WTC11 (cell line): ENCODE data around the gene FBXL7.

ENCODE experiments used
- GTF2I ChIP-seq: fragments of 250-450 bp; sonication (Bioruptor Pico); conservative IDR thresholded peaks from 2 replicates; pipeline ENCODE4 v1.4.0; 2021; ENCODE audit warnings: mild to moderate bottlenecking
- IRF2 ChIP-seq: sonication (generic); formaldehyde crosslinking; IDR thresholded peaks from 2 replicates; pipeline ENCODE4 v1.8.0; 2022; ENCODE audit warnings: low read depth, missing genetic modification reagents, borderline replicate concordance
- SP1 ChIP-seq: sonication (generic); formaldehyde crosslinking; conservative IDR thresholded peaks from 2 replicates; pipeline ENCODE4 v1.8.1; 2022; ENCODE audit warnings: missing genetic modification reagents
- TEAD1 ChIP-seq: sonication (generic); formaldehyde crosslinking; IDR thresholded peaks from 2 replicates; pipeline ENCODE4 v1.8.0; 2022; ENCODE audit warnings: mild to moderate bottlenecking, missing genetic modification reagents
- ZNF671 ChIP-seq: fragments of 250-450 bp; sonication (Bioruptor Pico); IDR thresholded peaks from 2 replicates; pipeline ENCODE4 v1.8.0; 2021; ENCODE audit warnings: mild to moderate bottlenecking
- TF ChIP-seq, protein P1 (sequence below): fragments of 200-600 bp; IDR thresholded peaks from 2 replicates; pipeline ENCODE4 v1.8.0; 2022; ENCODE audit warnings: antibody characterized with exemption

DNA sequence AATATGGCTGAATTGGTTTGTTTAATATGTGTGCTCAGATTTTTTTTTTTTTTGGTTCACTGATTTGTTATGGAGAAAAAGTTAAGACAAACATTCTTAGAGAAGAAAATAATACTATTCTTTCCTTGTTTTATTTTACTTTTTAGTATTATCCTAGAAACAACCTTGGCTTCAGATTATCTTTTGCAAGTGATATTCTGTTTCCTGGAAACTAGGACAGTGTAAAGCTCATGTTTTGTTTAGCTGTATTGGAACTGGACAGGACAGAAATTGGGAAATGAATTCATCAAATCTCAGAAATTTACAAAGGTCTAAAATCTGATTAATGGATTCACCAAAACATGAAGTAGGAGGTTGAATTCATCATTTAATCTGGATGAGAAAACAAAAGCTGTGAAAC lies 130.5 kb downstream of the FBXL7 start:
- TF ChIP-seq, protein P1, sequence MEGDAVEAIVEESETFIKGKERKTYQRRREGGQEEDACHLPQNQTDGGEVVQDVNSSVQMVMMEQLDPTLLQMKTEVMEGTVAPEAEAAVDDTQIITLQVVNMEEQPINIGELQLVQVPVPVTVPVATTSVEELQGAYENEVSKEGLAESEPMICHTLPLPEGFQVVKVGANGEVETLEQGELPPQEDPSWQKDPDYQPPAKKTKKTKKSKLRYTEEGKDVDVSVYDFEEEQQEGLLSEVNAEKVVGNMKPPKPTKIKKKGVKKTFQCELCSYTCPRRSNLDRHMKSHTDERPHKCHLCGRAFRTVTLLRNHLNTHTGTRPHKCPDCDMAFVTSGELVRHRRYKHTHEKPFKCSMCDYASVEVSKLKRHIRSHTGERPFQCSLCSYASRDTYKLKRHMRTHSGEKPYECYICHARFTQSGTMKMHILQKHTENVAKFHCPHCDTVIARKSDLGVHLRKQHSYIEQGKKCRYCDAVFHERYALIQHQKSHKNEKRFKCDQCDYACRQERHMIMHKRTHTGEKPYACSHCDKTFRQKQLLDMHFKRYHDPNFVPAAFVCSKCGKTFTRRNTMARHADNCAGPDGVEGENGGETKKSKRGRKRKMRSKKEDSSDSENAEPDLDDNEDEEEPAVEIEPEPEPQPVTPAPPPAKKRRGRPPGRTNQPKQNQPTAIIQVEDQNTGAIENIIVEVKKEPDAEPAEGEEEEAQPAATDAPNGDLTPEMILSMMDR: no peak
- TF ChIP-seq GTF2I (CRISPR knock-in tag) (no peak), IRF2 (CRISPR knock-in tag) (no peak), ZNF671 (no peak), TEAD1 (CRISPR knock-in tag) (no peak), SP1 (CRISPR knock-in tag) (no peak)
